ENCODE results near the gene CTNNA1. TPM values are rescaled to one million over a fixed set of nuclear protein-coding genes. Genes with fewer than 3 reads are reported as not detected.

CTNNA1 gene
- total and polyA plus RNA-seq, 2 donors (not counting 3 experiments of a cell fraction or from before 2014, with no cell fraction given): 156 to 394 TPM

GRCh38 chr5:138770291-138770690 is 17.1 kb downstream of the CTNNA1 start:
- POLR2A ChIA-PET: interaction anchor here (0.7 kb wide), 1 partner anchor 22 kb away, joined by 4 read pairs; no protein-coding TSS in a partner anchor
- TF ChIP-seq POLR2AphosphoS5 (IDR thresholded peaks at IDR 0.05; ENCODE audit: insufficient read depth, low read depth, low read length): no peak
- no peak for TF ChIP-seq MYC (IDR thresholded peaks at IDR 0.05; ENCODE audit: low read depth, low read length)
- TF ChIP-seq JUN (IDR thresholded peaks at IDR 0.05; ENCODE audit: borderline replicate concordance, insufficient read depth, insufficient read length, low read depth): no peak
- no peak for TF ChIP-seq FOS (IDR thresholded peaks at IDR 0.05; ENCODE audit: borderline replicate concordance, insufficient read depth, low read length)
- no peak for TF ChIP-seq MAX (IDR thresholded peaks at IDR 0.05; ENCODE audit: insufficient read depth, insufficient read length)
- TF ChIP-seq EZH2 (IDR thresholded peaks at IDR 0.05; ENCODE audit: borderline replicate concordance, low read depth, low read length, severe bottlenecking): no peak
- no peak for TF ChIP-seq GATA2 (IDR thresholded peaks at IDR 0.05; ENCODE audit: insufficient read depth, insufficient read length, low read depth, low read length)
- TF ChIP-seq POLR2A (IDR thresholded peaks at IDR 0.05; ENCODE audit: low read depth, low read length): no peak
- no peak for TF ChIP-seq CTCF (IDR thresholded peaks at IDR 0.05; ENCODE audit: extremely low read depth in 1 of 2, insufficient read depth in 1 of 2, low read depth in 1 of 2, low read length in 2 of 2)
- peaks cover 30% of the 10 kb centered on the region for H4K20me1 ChIP-seq (replicated peaks; ENCODE audit: control insufficient read depth, extremely low read depth, insufficient read depth, low read length)

More at GRCh38 chr5:138770291-138770690, 17.1 kb downstream of the CTNNA1 start:
- Histone ChIP-seq H3K36me3 (ENCODE audit: control insufficient read depth in 2 of 2, extremely low read depth in 1 of 2, insufficient read depth in 2 of 2, low read length in 2 of 2) (no peaks in the 10 kb centered on the region), H3K4me2 (ENCODE audit: insufficient read depth, low read length) (no peak overlapping the region), H3K79me2 (ENCODE audit: control insufficient read depth, insufficient read depth, low read length) (peaks cover 96% of the 10 kb centered on the region), H3K27ac (ENCODE audit: insufficient read depth, low read depth, low read length) (no peak overlapping the region), H3K9ac (replicated peaks; ENCODE audit: extremely low read depth, insufficient read depth, low read length) (no peak overlapping the region), H3K9me1 (replicated peaks; ENCODE audit: control insufficient read depth, extremely low read depth, insufficient read depth, low read length) (no peaks in the 10 kb centered on the region), H2AFZ (ENCODE audit: low read depth, low read length) (no peak overlapping the region), H3K27me3 (ENCODE audit: control insufficient read depth in 2 of 2, insufficient read depth in 2 of 2, low read length in 2 of 2) (no peaks in the 10 kb centered on the region), H3K4me1 (ENCODE audit: control insufficient read depth, extremely low read depth, insufficient read depth, low read length) (no peaks in the 10 kb centered on the region), H3K4me3 (replicated peaks in 1 of 3; ENCODE audit: insufficient read depth in 1 of 3, low read depth in 1 of 3, low read length in 3 of 3) (no peak overlapping the region), H3K9me3 (replicated peaks; ENCODE audit: control insufficient read depth, insufficient read depth, low read length) (no peaks in the 10 kb centered on the region)
- FAIRE-seq (no peak), DNase-seq (ENCODE audit: low read depth, low spot score) (no peak)
- no TSS peak for BruUV-seq (replicated peaks)
- intact Hi-C loops (cut with micrococcal nuclease) (no loop called here), dilution Hi-C loops (cut with MboI; ENCODE audit: extremely low pct_ligation_motif_present, low sequenced_read_pairs) (no loop called here)
- CTCF ChIA-PET: interaction anchor here (1.1 to 1.6 kb wide), 2 partner anchors 20 to 54 kb away, joined by 3 to 13 read pairs; no protein-coding TSS in a partner anchor

All from endothelial cell of umbilical vein (primary cell).